Breast epithelium (tissue), 4 donors: ENCODE measurements around the gene LRRC45. TPM values are rescaled to one million over a fixed set of nuclear protein-coding genes. Genes with fewer than 3 reads are reported as not detected.

Experiments used
- DNase-seq, 2 donors: peaks; one replicate each; pipeline ENCODE4 v3.0.0-alpha.2; 2019; ENCODE audit warnings: low spot score in 2 of 2
- H3K27ac ChIP-seq, 2 donors: fragments of 200-600 bp; sonication (generic) in 1 of 2; one replicate each; pipeline ENCODE4 v1.5.1; 2016 to 2019; ENCODE audit warnings: mild to moderate bottlenecking in 1 of 2
- H3K27me3 ChIP-seq, 2 donors: fragments of 200-600 bp; sonication (generic) in 1 of 2; one replicate each; pipeline versions ENCODE4 v1.5.1 to v1.6.0; 2017 to 2019; ENCODE audit warnings: control low read depth in 1 of 2, mild to moderate bottlenecking in 1 of 2
- H3K36me3 ChIP-seq: fragments of 200-600 bp; one replicate; pipeline ENCODE4 v1.5.1; 2019
- H3K4me1 ChIP-seq, 2 donors: fragments of 200-600 bp; sonication (generic); one replicate each; pipeline ENCODE4 v1.5.1; 2016 to 2019; ENCODE audit warnings: control low read depth in 1 of 2
- H3K4me3 ChIP-seq, 3 donors: fragments of 200-600 bp; sonication (generic); 1 replicate in 2 of 3; 2 replicates in 1 of 3; pipeline ENCODE4 v1.5.1; 2016 to 2019; ENCODE audit warnings: mild to moderate bottlenecking in 3 of 3, moderate library complexity in 2 of 3
- H3K9me3 ChIP-seq, 2 donors: fragments of 200-600 bp; sonication (generic) in 1 of 2; one replicate each; pipeline ENCODE4 v1.5.1; 2016 to 2019; ENCODE audit warnings: control low read depth in 1 of 2
- CTCF ChIP-seq, 3 donors: fragments of 450-650 bp; IDR thresholded peaks; one replicate each; pipeline ENCODE4 v1.5.1; 2016 to 2017; ENCODE audit warnings: antibody characterized with exemption in 3 of 3, mild to moderate bottlenecking in 3 of 3, moderate library complexity in 3 of 3
- POLR2A ChIP-seq: fragments of 450-650 bp; IDR thresholded peaks from one replicate; pipeline ENCODE4 v1.6.1; 2016; ENCODE audit warnings: antibody characterized with exemption, mild to moderate bottlenecking, moderate library complexity
- POLR2AphosphoS5 ChIP-seq, 3 donors: sonication (generic); formaldehyde crosslinking; IDR thresholded peaks; one replicate each; pipeline ENCODE4 v1.6.1; 2017; ENCODE audit warnings: antibody characterized with exemption in 3 of 3
- intact Hi-C: fragments of 100-400 bp; cut with DNase I; formaldehyde crosslinking; loops from one replicate; pipeline ENCODE4 v1.15.1; 2023; ENCODE audit warnings: low total_unique reads
- total RNA-seq, 3 donors: library from RNA; depleted of rRNA; stranded (reverse); fragments of >200 nt; gene quantifications; one replicate each; pipeline ENCODE4 v1.1.0, GENCODE V29; 2016

Gene LRRC45
- total RNA-seq, 3 donors from 2014 or later = 8.0 to 18.7 (median 14.7) TPM

GRCh38 chr17:82015311-82015971 lies 7.7 kb upstream of the LRRC45 start:
- H3K36me3 ChIP-seq = no peaks in the 10 kb centered on the region
- intact Hi-C loops = no loop called here
- H3K4me1 ChIP-seq = no peaks in the 10 kb centered on the region
- TF ChIP-seq POLR2AphosphoS5 (IDR thresholded peaks at IDR 0.05) (no peak), CTCF (IDR thresholded peaks at IDR 0.05) (no peak), POLR2A (no peak)
- H3K4me3 ChIP-seq = no peak overlapping the region
- DNase-seq = no peak
- H3K27me3 ChIP-seq = no peaks in the 10 kb centered on the region
- no peak overlapping the region for H3K27ac ChIP-seq
- H3K9me3 ChIP-seq = no peaks in the 10 kb centered on the region

- peaks cover 2 to 6% of the 10 kb centered on the region in 2 donors for H3K4me1 ChIP-seq
Measured at GRCh38 chr17:82016061-82016874, 6.8 kb upstream of the LRRC45 start.

GRCh38 chr17:82016875-82017459 lies 6.1 kb upstream of the LRRC45 start:
- TF ChIP-seq CTCF (IDR thresholded peaks at IDR 0.05) (no peak), POLR2AphosphoS5 (IDR thresholded peaks at IDR 0.05) (no peak), POLR2A (no peak)
- no peak overlapping the region for H3K4me3 ChIP-seq
- H3K9me3 ChIP-seq = no peaks in the 10 kb centered on the region
- DNase-seq = no peak
- no peak overlapping the region for H3K27ac ChIP-seq
- intact Hi-C loops = no loop called here
- peaks cover 6 to 12% of the 10 kb centered on the region in 2 donors for H3K4me1 ChIP-seq
- H3K27me3 ChIP-seq = no peaks in the 10 kb centered on the region
- H3K36me3 ChIP-seq = no peaks in the 10 kb centered on the region

More at GRCh38 chr17:82016061-82016874, 6.8 kb upstream of the LRRC45 start:
- no peaks in the 10 kb centered on the region for H3K9me3 ChIP-seq
- no peak for DNase-seq
- no peak for TF ChIP-seq POLR2AphosphoS5 (IDR thresholded peaks at IDR 0.05)
- TF ChIP-seq CTCF (IDR thresholded peaks at IDR 0.05) = no peak
- no peak for TF ChIP-seq POLR2A
- H3K36me3 ChIP-seq = no peaks in the 10 kb centered on the region
- no peak overlapping the region for H3K27ac ChIP-seq
- intact Hi-C loops = no loop called here
- no peak overlapping the region for H3K4me3 ChIP-seq
- H3K27me3 ChIP-seq = no peaks in the 10 kb centered on the region

GRCh38 chr17:82017612-82018151 lies 5.4 kb upstream of the LRRC45 start:
- Histone ChIP-seq H3K27me3 (no peaks in the 10 kb centered on the region), H3K4me3 (no peak overlapping the region), H3K4me1 (peaks cover 6 to 14% of the 10 kb centered on the region in 2 donors), H3K9me3 (no peaks in the 10 kb centered on the region), H3K36me3 (no peaks in the 10 kb centered on the region), H3K27ac (no peak overlapping the region)
- intact Hi-C loops = no loop called here
- TF ChIP-seq CTCF (IDR thresholded peaks at IDR 0.05) (no peak), POLR2AphosphoS5 (IDR thresholded peaks at IDR 0.05) (no peak), POLR2A (no peak)
- no peak for DNase-seq
